Mesenchymal stem cell (in vitro differentiated cells and primary cell): ENCODE measurements around the gene UIMC1.

Experiments used
- DNase-seq: peaks from one replicate; pipeline ENCODE4 v3.0.0-alpha.2; 2013
- H2AFZ ChIP-seq: one replicate; pipeline ENCODE4 v1.6.1; 2013; ENCODE audit warnings: low read depth, mild to moderate bottlenecking, control low read depth, inconsistent platforms, low read length, moderate library complexity
- H2AK5ac ChIP-seq: 2 replicates; pipeline ENCODE4 v1.6.1; 2013; ENCODE audit warnings: low read length, moderate library complexity, mild to moderate bottlenecking, inconsistent platforms; ENCODE audit not compliant: severe bottlenecking
- H2BK120ac ChIP-seq: one replicate; pipeline ENCODE4 v1.6.1; 2013; ENCODE audit warnings: low read depth, mild to moderate bottlenecking, inconsistent platforms, low read length, moderate library complexity
- H2BK12ac ChIP-seq, 2 experiments: one replicate each; pipeline ENCODE4 v1.6.1; 2013; ENCODE audit warnings: inconsistent platforms in 2 of 2, low read length in 2 of 2, mild to moderate bottlenecking in 2 of 2, moderate library complexity in 2 of 2, control low read depth in 1 of 2
- H2BK15ac ChIP-seq: one replicate; pipeline ENCODE4 v1.6.1; 2013; ENCODE audit warnings: mild to moderate bottlenecking, low read depth, inconsistent platforms; ENCODE audit not compliant: poor library complexity, severe bottlenecking
- H2BK5ac ChIP-seq: 2 replicates; pipeline ENCODE4 v1.6.1; 2013; ENCODE audit warnings: low read depth, mild to moderate bottlenecking, low read length, control low read depth, inconsistent platforms; ENCODE audit not compliant: poor library complexity, severe bottlenecking
- H3K14ac ChIP-seq, 2 experiments: one replicate each; pipeline ENCODE4 v1.6.1; 2013; ENCODE audit warnings: inconsistent platforms in 2 of 2, low read length in 2 of 2, control low read depth in 1 of 2, mild to moderate bottlenecking in 1 of 2, moderate library complexity in 1 of 2
- H3K18ac ChIP-seq, 2 experiments: one replicate each; pipeline ENCODE4 v1.6.1; 2013; ENCODE audit warnings: inconsistent platforms in 2 of 2, low read length in 2 of 2, control low read depth in 1 of 2, low read depth in 1 of 2, mild to moderate bottlenecking in 1 of 2
- H3K23ac ChIP-seq, 2 experiments: one replicate each; pipeline ENCODE4 v1.6.1; 2013; ENCODE audit warnings: inconsistent platforms in 2 of 2, low read length in 2 of 2, mild to moderate bottlenecking in 2 of 2, moderate library complexity in 2 of 2, control low read depth in 1 of 2
- H3K27ac ChIP-seq: 2 replicates; pipeline ENCODE4 v1.5.1; 2013; ENCODE audit warnings: mild to moderate bottlenecking, moderate library complexity, low read length, control low read depth, inconsistent platforms; ENCODE audit not compliant: poor library complexity, severe bottlenecking
- H3K27me3 ChIP-seq, 2 experiments: 2 replicates each; pipeline versions ENCODE4 v1.6.1 to v1.7.0; 2013; ENCODE audit warnings: low read length in 2 of 2, mild to moderate bottlenecking in 2 of 2, moderate library complexity in 2 of 2, control low read depth in 1 of 2, inconsistent platforms in 1 of 2; ENCODE audit not compliant: control insufficient read depth in 1 of 2, insufficient read depth in 1 of 2
- H3K36me3 ChIP-seq, 2 experiments: 2 replicates each; pipeline versions ENCODE4 v1.6.1 to v1.7.0; 2013; ENCODE audit warnings: low read length in 2 of 2, control low read depth in 1 of 2, inconsistent platforms in 1 of 2, low read depth in 1 of 2, mild to moderate bottlenecking in 1 of 2; ENCODE audit not compliant: insufficient read depth in 2 of 2, control insufficient read depth in 1 of 2
- H3K4ac ChIP-seq, 2 experiments: one replicate each; pipeline ENCODE4 v1.6.1; 2013; ENCODE audit warnings: inconsistent platforms in 2 of 2, low read length in 2 of 2, mild to moderate bottlenecking in 2 of 2, moderate library complexity in 2 of 2, control low read depth in 1 of 2, low read depth in 1 of 2
- H3K4me1 ChIP-seq: 2 replicates; pipeline ENCODE4 v1.6.1; 2013; ENCODE audit warnings: low read depth, low read length, control low read depth; ENCODE audit not compliant: control insufficient read depth, insufficient read depth
- H3K4me2 ChIP-seq: 2 replicates; pipeline ENCODE4 v1.6.1; 2013; ENCODE audit warnings: low read length, mild to moderate bottlenecking, inconsistent platforms; ENCODE audit not compliant: poor library complexity, severe bottlenecking
- H3K4me3 ChIP-seq, 2 experiments: 2 replicates each; pipeline versions ENCODE4 v1.5.1 to v1.7.0; 2013; ENCODE audit warnings: low read length in 2 of 2, mild to moderate bottlenecking in 2 of 2, control low read depth in 1 of 2, low read depth in 1 of 2; ENCODE audit not compliant: insufficient read depth in 1 of 2
- H3K79me1 ChIP-seq: replicated peaks from 2 replicates; pipeline ENCODE4 v1.6.1; 2013; ENCODE audit warnings: mild to moderate bottlenecking, control low read depth, low read length, inconsistent platforms; ENCODE audit not compliant: poor library complexity, severe bottlenecking
- H3K9ac ChIP-seq: 2 replicates; pipeline ENCODE4 v1.7.0; 2013; ENCODE audit warnings: mild to moderate bottlenecking, low read length, moderate library complexity
- H3K9me3 ChIP-seq: 2 replicates; pipeline ENCODE4 v1.7.0; 2013; ENCODE audit warnings: mild to moderate bottlenecking, low read length; ENCODE audit not compliant: control insufficient read depth
- H4K8ac ChIP-seq: one replicate; pipeline ENCODE4 v1.6.1; 2013; ENCODE audit warnings: inconsistent platforms, mild to moderate bottlenecking, low read length, moderate library complexity
- H4K91ac ChIP-seq: one replicate; pipeline ENCODE4 v1.6.1; 2013; ENCODE audit warnings: mild to moderate bottlenecking, low read length, inconsistent platforms
- WGBS: methylation state at CpG from one replicate; pipeline ENCODE4 v1.1.7; 2013; ENCODE audit warnings: mixed read lengths; 5-methylcytosine and 5-hydroxymethylcytosine counted together

UIMC1 gene

DNA sequence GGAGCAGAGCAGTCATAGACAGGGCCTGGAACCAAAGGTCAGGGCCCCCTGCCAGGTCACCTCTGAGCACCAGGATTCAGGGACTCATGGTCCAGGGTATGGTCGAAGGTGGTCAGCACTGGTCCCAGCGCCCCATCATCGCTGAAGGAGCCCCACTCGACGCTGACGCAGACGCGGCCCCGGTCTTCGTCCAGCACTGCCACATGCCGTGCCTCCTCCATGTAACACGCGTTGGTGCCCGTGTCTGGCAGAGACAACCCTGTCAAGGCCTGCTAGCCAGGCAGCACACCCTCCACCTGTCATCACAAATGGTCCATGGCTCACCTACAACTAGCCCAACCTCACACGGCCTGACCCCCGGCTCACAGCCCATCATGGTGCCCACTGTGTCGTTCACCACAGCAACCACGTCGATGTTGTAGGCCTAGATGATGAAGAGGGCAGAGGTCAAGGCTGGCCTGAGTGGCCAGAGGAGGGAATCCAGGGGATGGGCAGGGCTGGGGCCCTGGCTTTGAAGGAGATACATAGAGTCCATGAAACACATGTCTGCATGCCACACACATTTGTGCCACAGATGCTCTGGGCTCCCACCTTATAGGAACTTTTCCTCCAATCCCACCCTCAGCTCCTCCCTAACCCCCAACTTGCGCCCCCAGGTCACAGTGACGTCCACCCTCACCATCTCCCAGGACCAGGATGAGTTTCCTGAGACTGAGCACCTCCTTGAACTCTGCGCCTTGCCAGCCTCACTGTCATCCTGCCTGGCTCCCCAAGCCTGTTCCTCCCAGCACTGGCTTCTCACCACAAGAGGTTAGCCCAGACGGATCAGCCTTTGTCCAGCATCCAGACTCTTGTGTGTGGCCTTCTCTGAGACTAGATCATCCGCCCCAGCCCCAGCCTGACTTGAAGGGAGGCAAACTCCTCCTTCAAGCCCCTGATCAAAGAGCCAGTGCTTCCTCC, 117.0 kb downstream of the UIMC1 start:
- Histone ChIP-seq H3K4me3 (peak overlapping the region in 1 of 2 experiments; percentile 24), H2BK15ac (no peak overlapping the region), H3K79me1 (no peaks in the 10 kb centered on the region), H3K4me1 (peaks cover under 1% of the 10 kb centered on the region), H3K4ac (no peak overlapping the region), H4K8ac (no peak overlapping the region), H3K36me3 (peaks cover 0 to 3% of the 10 kb centered on the region in 2 experiments), H3K14ac (peak overlapping the region in 1 of 2 experiments; percentile 44), H3K27me3 (peaks cover 0 to 62% of the 10 kb centered on the region in 2 experiments), H3K4me2 (no peak overlapping the region), H4K91ac (no peak overlapping the region), H2AK5ac (no peak overlapping the region), H2BK12ac (no peak overlapping the region), H3K9ac (no peak overlapping the region), H3K27ac (no peak overlapping the region), H3K9me3 (no peaks in the 10 kb centered on the region), H2BK120ac (no peak overlapping the region), H2AFZ (no peak overlapping the region), H2BK5ac (no peak overlapping the region), H3K23ac (no peak overlapping the region), H3K18ac (no peak overlapping the region)
- 86% methylated on average over 24 of the region's 24 CpGs for WGBS
- DNase-seq = no peak

DNA sequence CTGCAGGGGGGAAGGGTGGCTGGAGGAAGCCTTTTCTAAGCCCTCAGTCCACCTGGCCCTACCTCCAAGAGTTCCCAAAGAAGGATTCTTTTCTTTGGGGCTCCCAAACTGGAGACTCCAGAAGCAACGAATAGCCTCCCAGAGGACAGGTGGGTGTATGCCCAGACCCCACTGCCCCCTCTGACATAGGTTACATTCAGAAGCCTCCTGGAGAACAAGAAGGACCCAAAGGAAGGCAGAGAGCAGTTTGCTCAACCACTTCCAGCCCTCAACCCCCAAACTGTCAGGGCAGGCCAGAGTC, 117.8 kb downstream of the UIMC1 start:
- Histone ChIP-seq H2BK5ac (no peak overlapping the region), H3K36me3 (peaks cover 0 to 3% of the 10 kb centered on the region in 2 experiments), H3K4me2 (no peak overlapping the region), H3K79me1 (no peaks in the 10 kb centered on the region), H3K4ac (no peak overlapping the region), H3K18ac (no peak overlapping the region), H3K4me3 (no peak overlapping the region), H2AK5ac (no peak overlapping the region), H2BK15ac (no peak overlapping the region), H3K23ac (no peak overlapping the region), H2BK120ac (no peak overlapping the region), H2AFZ (no peak overlapping the region), H3K4me1 (peaks cover 8% of the 10 kb centered on the region), H3K27ac (no peak overlapping the region), H3K27me3 (peaks cover 0 to 62% of the 10 kb centered on the region in 2 experiments), H3K14ac (no peak overlapping the region), H3K9ac (no peak overlapping the region), H3K9me3 (no peaks in the 10 kb centered on the region), H4K8ac (no peak overlapping the region), H2BK12ac (no peak overlapping the region), H4K91ac (no peak overlapping the region)
- 67% methylated on average over 1 of the region's 1 CpG for WGBS
- DNase-seq = no peak

DNA sequence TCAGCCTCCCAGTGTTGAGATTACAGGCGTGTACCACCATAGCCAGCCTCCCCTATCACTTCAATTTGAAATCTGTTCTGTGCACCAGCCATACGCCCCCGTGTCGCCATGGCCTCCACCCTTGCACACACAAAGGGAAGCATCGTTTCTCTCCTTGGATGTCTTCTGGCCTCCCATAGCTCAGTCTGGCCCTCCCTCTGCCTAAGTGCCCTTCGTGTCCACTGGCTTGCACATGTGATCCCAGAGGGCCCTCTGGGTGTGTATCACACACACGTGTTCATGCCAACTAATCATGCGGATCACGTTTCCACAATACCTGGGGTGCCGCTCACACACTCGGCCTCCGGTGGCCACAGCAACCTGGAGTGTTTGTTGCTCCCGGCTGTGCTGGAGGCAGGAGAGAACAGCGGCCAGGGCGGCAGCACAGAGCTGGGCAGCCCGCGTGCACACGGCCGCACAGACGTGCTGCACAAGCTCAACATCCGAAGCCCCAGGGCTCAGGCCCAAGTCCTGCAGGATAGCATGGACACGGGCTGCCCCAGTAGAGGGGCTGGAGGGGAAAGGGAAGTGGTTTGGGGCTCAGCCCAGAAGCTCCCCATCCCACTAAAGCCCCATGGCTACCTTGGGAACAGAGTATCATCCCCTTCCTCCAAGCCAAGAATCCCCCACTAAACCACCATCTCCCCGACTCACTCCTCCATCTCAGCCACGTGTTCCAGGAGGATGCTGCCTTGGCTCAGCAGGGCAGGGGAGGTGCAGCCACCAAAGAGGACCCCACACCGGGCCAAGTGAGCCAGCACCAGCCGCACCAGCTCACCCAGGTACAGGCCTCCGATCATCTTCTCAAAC, 118.3 kb downstream of the UIMC1 start:
- peaks cover 0 to 3% of the 10 kb centered on the region in 2 experiments for H3K36me3 ChIP-seq
- no peak overlapping the region for H4K8ac ChIP-seq
- H3K27ac ChIP-seq = no peak overlapping the region
- no peak overlapping the region for H3K4ac ChIP-seq
- 89% methylated on average over 26 of the region's 27 CpGs for WGBS
- no peak overlapping the region for H3K14ac ChIP-seq
- H3K18ac ChIP-seq = no peak overlapping the region
- no peak for DNase-seq
- H2BK120ac ChIP-seq = no peak overlapping the region
- no peak overlapping the region for H3K4me3 ChIP-seq
- no peak overlapping the region for H2BK12ac ChIP-seq
- H3K23ac ChIP-seq = no peak overlapping the region
- H3K4me2 ChIP-seq = no peak overlapping the region
- peaks cover 9% of the 10 kb centered on the region for H3K4me1 ChIP-seq
- H3K9ac ChIP-seq = no peak overlapping the region
- H3K27me3 ChIP-seq = peaks cover 0 to 62% of the 10 kb centered on the region in 2 experiments
- H2BK15ac ChIP-seq = no peak overlapping the region
- no peak overlapping the region for H2AFZ ChIP-seq
- H2BK5ac ChIP-seq = no peak overlapping the region
- H4K91ac ChIP-seq = no peak overlapping the region
- no peak overlapping the region for H2AK5ac ChIP-seq
- no peaks in the 10 kb centered on the region for H3K9me3 ChIP-seq
- no peaks in the 10 kb centered on the region for H3K79me1 ChIP-seq

DNA sequence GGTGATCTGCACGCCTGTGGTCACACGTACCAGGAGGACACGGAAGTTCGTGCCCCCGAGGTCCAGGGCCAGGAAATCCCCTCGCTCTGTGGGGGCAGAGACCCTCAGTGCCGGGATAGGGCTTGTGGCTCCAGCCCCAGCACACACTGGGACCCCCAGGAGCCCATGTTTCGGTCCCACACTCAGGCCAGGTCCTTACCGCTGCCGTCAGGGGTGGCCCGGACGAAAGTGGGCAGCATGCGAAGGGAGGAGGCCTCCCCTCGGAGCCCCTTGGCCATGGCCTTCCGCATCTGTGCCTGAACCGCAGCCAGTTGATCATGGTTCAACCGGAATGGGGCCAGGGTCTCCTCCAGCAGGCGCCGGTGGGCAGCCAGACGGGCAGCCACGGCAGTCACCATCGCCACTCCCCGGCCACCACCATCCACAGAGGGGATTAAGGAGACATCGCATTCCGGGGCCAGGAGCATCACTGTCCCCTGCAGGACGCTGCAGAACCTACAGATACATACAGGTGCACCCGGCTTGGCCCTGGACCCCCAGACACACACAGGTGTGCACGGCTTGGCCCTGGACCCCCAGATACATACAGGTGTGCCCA, 119.2 kb downstream of the UIMC1 start:
- Histone ChIP-seq H4K8ac (no peak overlapping the region), H3K27me3 (peaks cover 0 to 60% of the 10 kb centered on the region in 2 experiments), H3K9me3 (no peaks in the 10 kb centered on the region), H3K4me3 (no peak overlapping the region), H3K23ac (no peak overlapping the region), H3K79me1 (no peaks in the 10 kb centered on the region), H2BK120ac (no peak overlapping the region), H2AK5ac (no peak overlapping the region), H3K18ac (no peak overlapping the region), H3K14ac (no peak overlapping the region), H2BK15ac (no peak overlapping the region), H4K91ac (no peak overlapping the region), H2BK12ac (no peak overlapping the region), H2AFZ (no peak overlapping the region), H3K4me2 (no peak overlapping the region), H3K4me1 (peaks cover 9% of the 10 kb centered on the region), H3K27ac (no peak overlapping the region), H2BK5ac (no peak overlapping the region), H3K9ac (no peak overlapping the region), H3K4ac (no peak overlapping the region), H3K36me3 (peaks cover 0 to 3% of the 10 kb centered on the region in 2 experiments)
- 88% methylated on average over 28 of the region's 28 CpGs for WGBS
- no peak for DNase-seq
